Endothelial cell of umbilical vein (primary cell): Measurements from ENCODE around the gene RPGR.

Experiments used
- EZH2 ChIP-seq: IDR thresholded peaks from 2 replicates; pipeline ENCODE4 v1.6.1; 2012; ENCODE audit warnings: borderline replicate concordance, low read depth, mild to moderate bottlenecking, moderate library complexity, low read length, inconsistent platforms; ENCODE audit not compliant: severe bottlenecking
- FOS ChIP-seq: IDR thresholded peaks from 2 replicates; pipeline ENCODE4 v1.6.1; 2011; ENCODE audit warnings: mild to moderate bottlenecking, low read length, moderate library complexity, borderline replicate concordance; ENCODE audit not compliant: insufficient read depth
- JUN ChIP-seq: IDR thresholded peaks from 2 replicates; pipeline ENCODE4 v1.6.1; 2011; ENCODE audit warnings: borderline replicate concordance, low read depth; ENCODE audit not compliant: insufficient read length, insufficient read depth
- MAX ChIP-seq: IDR thresholded peaks from 2 replicates; pipeline ENCODE4 v1.6.1; 2011; ENCODE audit not compliant: insufficient read depth, insufficient read length
- MYC ChIP-seq: IDR thresholded peaks from one replicate; pipeline ENCODE4 v1.6.1; 2011; ENCODE audit warnings: mild to moderate bottlenecking, low read depth, low read length
- POLR2A ChIP-seq: IDR thresholded peaks from 2 replicates; pipeline ENCODE4 v1.6.1; 2012; ENCODE audit warnings: low read depth, mild to moderate bottlenecking, control low read depth, low read length
- POLR2AphosphoS5 ChIP-seq: IDR thresholded peaks from 2 replicates; pipeline ENCODE4 v1.6.1; 2012; ENCODE audit warnings: low read depth, mild to moderate bottlenecking, control low read depth, low read length, moderate library complexity; ENCODE audit not compliant: insufficient read depth
- TF ChIP-seq, protein P1 (sequence below), 2 donors: IDR thresholded peaks; 1 replicate in 1 of 2; 2 replicates in 1 of 2; pipeline ENCODE4 v1.5.1; 2011; ENCODE audit warnings: low read length in 2 of 2, mild to moderate bottlenecking in 2 of 2, moderate library complexity in 2 of 2, control low read depth in 1 of 2, inconsistent platforms in 1 of 2, low read depth in 1 of 2; ENCODE audit not compliant: insufficient read depth in 1 of 2; ENCODE audit errors: extremely low read depth in 1 of 2

DNA sequence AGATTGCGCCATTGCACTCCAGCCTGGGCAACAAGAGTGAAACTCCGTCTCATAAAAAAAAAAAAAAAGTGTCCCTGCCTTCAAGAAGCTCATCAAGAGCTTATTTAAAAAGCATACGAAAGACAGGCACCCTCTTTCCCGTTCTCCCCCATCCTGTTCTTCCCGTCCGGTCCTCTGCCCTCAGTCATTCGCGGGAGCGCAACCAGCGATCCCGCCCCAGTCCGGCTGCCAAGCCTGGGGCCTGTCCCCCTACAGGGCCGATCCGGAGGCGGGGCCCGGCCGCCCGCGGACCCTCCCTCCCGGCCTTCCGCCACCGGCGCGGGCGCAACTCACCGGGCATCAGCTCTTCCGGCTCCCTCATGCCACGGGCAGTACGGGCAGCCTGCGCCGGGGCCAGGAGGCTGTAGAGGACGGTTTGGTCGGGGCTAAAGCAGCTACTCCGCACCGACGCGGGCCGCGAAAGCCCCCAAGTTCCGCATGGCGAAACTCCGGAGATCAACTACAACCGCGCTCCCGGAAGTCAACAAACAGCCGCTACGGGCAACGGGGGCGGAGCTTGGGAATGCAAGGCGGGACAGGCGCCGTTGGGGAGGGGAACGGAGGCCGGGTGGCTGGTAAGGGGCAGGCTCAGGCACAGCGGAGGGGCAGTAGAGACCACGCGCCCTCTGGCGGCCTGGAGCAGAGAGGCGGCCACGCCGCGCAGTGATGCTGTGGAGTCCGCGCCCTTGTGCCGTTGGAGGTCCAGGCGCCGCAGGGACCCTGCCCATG, at the start of gene RPGR:
- peak; percentile 44 for TF ChIP-seq POLR2A
- TF ChIP-seq, protein P1, sequence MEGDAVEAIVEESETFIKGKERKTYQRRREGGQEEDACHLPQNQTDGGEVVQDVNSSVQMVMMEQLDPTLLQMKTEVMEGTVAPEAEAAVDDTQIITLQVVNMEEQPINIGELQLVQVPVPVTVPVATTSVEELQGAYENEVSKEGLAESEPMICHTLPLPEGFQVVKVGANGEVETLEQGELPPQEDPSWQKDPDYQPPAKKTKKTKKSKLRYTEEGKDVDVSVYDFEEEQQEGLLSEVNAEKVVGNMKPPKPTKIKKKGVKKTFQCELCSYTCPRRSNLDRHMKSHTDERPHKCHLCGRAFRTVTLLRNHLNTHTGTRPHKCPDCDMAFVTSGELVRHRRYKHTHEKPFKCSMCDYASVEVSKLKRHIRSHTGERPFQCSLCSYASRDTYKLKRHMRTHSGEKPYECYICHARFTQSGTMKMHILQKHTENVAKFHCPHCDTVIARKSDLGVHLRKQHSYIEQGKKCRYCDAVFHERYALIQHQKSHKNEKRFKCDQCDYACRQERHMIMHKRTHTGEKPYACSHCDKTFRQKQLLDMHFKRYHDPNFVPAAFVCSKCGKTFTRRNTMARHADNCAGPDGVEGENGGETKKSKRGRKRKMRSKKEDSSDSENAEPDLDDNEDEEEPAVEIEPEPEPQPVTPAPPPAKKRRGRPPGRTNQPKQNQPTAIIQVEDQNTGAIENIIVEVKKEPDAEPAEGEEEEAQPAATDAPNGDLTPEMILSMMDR (IDR thresholded peaks at IDR 0.05; ENCODE audit: extremely low read depth in 1 of 2, insufficient read depth in 1 of 2, low read depth in 1 of 2, low read length in 2 of 2), result peak; percentile 79 to 89
- no peak for TF ChIP-seq EZH2
- TF ChIP-seq POLR2AphosphoS5, result no peak
- no peak for TF ChIP-seq JUN
- TF ChIP-seq FOS, result no peak
- peak; percentile 22 for TF ChIP-seq MAX
- TF ChIP-seq MYC, result peak; percentile 59
